ENCODE data around the gene MTA3. TPM values are rescaled to one million over a fixed set of nuclear protein-coding genes. Genes with fewer than 3 reads are reported as not detected.

Gene MTA3
- total RNA-seq, 1 donor from 2014 or later, result 25.6 TPM

DNA sequence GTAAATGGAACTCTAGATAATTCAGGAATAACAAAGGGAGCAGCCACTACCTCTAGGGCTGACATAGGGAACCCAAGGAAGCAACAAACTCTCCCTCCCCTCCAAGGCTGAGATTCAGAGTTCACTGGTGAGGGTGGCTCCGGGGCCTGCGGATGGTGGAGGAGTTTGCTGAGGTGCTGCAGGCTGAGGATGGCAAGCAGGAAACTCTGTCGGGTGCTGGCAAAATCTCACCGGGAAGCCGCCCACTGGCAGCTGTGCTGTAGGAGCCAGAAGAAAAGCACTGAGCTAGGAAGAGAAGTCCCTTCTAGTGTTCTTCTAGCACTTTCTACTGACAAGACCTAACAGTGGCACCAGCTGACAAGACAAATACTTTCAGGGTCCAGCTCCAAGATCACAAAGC lies 236.5 kb downstream of the MTA3 start:
- intact Hi-C loops (cut with DNase I), result no loop called here
- DNase-seq (no peak), ATAC-seq (ENCODE audit: poor library complexity) (no peak)

Other genes starting within 250 kb of the MTA3 start
- gene COX7A2L, start 207.4 kb upstream of the MTA3 start, total RNA-seq, result 90.1 TPM
- gene KCNG3, start 74.7 kb upstream of the MTA3 start, total RNA-seq, result not detected
- gene OXER1, start 195.5 kb downstream of the MTA3 start, total RNA-seq, result 0.40 TPM
- gene HAAO, start 224.0 kb downstream of the MTA3 start, total RNA-seq, result 2.3 TPM